GM18858 (cell line): ENCODE measurements around the gene DHRS2.
"Not testable (repeated sequence)": the region's sequence is repeated elsewhere in the genome, so short reads cannot be mapped to it uniquely, and the experiment has no call there.

Experiments used
- ATAC-seq: cut with Tn5 transposase; IDR thresholded peaks from one replicate; pipeline ENCODE4 v1.9.1; 2021; ENCODE audit not compliant: unreplicated experiment

Gene DHRS2

GRCh38 chr14:23689709-23690514, 53.7 kb downstream of the DHRS2 start:
- not testable (repeated sequence) for ATAC-seq

GRCh38 chr14:23692416-23692815, 56.3 kb downstream of the DHRS2 start:
- no peak for ATAC-seq

GRCh38 chr14:23693252-23693775, 57.1 kb downstream of the DHRS2 start:
- no peak for ATAC-seq

DNA sequence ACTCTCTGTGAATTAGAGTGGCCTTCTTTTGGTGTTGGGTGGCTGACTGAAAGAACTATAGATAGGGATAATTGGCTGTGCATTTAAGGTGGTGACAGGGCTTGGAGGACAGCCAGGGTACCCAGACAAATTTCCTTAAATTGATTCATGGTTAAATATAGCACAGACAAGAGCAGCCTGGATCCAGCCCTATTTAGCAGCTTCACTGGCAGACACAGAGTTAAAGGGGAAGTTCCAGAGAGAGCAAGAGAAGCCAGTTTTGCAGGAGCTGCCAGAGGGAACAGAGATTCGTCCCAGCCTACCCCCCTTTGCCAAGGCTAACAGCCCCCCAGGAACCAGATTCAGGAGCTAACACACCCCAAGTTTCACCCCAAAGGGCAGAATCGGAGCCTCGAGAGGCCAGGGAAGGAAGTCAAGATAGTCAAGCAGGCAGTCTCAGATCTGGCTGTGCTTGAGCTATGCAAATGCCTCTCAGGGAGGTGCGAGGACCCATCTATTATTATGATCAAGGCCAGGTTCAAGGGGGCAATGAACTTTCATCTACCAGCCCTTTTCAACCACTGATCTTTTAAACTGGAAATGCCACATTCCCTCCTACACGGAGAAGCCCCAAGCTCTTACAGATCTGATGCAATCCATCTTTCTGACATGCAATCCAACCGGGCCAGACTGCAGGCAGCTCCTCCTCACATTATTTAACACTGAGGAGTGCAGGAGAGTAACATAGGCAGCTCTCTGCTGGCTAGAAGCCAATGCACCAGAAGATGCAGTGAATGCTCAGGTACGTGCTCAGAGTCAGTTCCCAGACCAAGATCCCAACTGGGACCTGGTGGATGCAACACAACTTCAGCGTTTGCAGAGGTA, 58.2 kb downstream of the DHRS2 start:
- ATAC-seq: no peak
